ENCODE data around the gene CFAP54. TPM values are rescaled to one million over a fixed set of nuclear protein-coding genes. Genes with fewer than 3 reads are reported as not detected.

CFAP54 gene
- total and polyA plus RNA-seq, 2 experiments from 2014 or later, result 0.07 to 0.76 TPM

- peak overlapping the region; percentile 88; the same call in 1 of the 2 replicates for H2AFZ ChIP-seq
- Mint-ChIP-seq H3K27ac (no peak overlapping the region), H3K27me3 (ENCODE audit: insufficient read depth, low read depth, poor library complexity) (no peaks in the 10 kb centered on the region), H3K9me3 (no peaks in the 10 kb centered on the region), H3K4me3 (no peak overlapping the region), H3K36me3 (ENCODE audit: low read depth) (peaks cover 2% of the 10 kb centered on the region; the same call in 1 of the 3 replicates), H3K4me1 (peaks cover 9% of the 10 kb centered on the region; the same call in 2 of the 3 replicates)
- H3K27me3 ChIP-seq (ENCODE audit: insufficient read depth), result no peaks in the 10 kb centered on the region
- H3K4me3 ChIP-seq, result no peak overlapping the region
- DNase-seq (ENCODE audit: low spot score) (peak; percentile 21), ATAC-seq (no peak)
- H3K4me1 ChIP-seq (ENCODE audit: insufficient read depth), result no peaks in the 10 kb centered on the region
- no peaks in the 10 kb centered on the region for H3K36me3 ChIP-seq (ENCODE audit: insufficient read depth)
- no peaks in the 10 kb centered on the region for H3F3A ChIP-seq (replicated peaks; ENCODE audit: low read depth)
- no peak overlapping the region for H3K27ac ChIP-seq (ENCODE audit: low read depth)
- no peak overlapping the region for H3K4me2 ChIP-seq
- TF ChIP-seq ZNF462 (CRISPR knock-in tag; IDR thresholded peaks at IDR 0.05) (no peak), POLR2AphosphoS5 (IDR thresholded peaks at IDR 0.05; ENCODE audit: low read depth) (no peak), NANOG (IDR thresholded peaks at IDR 0.05; ENCODE audit: borderline replicate concordance) (no peak), STAT1 (IDR thresholded peaks at IDR 0.05; ENCODE audit: unreplicated experiment) (no peak), ZNF114 (CRISPR knock-in tag; IDR thresholded peaks at IDR 0.05) (no peak), EZH2phosphoT487 (IDR thresholded peaks at IDR 0.05; ENCODE audit: unreplicated experiment) (no peak), CREB1 (CRISPR knock-in tag; IDR thresholded peaks at IDR 0.05; ENCODE audit: low read depth) (no peak), EZH2 (IDR thresholded peaks at IDR 0.05; ENCODE audit: low read depth, unreplicated experiment) (no peak), CTCF (conservative IDR thresholded peaks at IDR 0.05; ENCODE audit: low read depth in 2 of 2) (no peak), JUNB (IDR thresholded peaks at IDR 0.05; ENCODE audit: unreplicated experiment) (no peak), ZNF331 (CRISPR knock-in tag; IDR thresholded peaks at IDR 0.05; ENCODE audit: low read depth) (no peak)
- TF ChIP-seq, protein P1, sequence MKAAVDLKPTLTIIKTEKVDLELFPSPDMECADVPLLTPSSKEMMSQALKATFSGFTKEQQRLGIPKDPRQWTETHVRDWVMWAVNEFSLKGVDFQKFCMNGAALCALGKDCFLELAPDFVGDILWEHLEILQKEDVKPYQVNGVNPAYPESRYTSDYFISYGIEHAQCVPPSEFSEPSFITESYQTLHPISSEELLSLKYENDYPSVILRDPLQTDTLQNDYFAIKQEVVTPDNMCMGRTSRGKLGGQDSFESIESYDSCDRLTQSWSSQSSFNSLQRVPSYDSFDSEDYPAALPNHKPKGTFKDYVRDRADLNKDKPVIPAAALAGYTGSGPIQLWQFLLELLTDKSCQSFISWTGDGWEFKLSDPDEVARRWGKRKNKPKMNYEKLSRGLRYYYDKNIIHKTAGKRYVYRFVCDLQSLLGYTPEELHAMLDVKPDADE (IDR thresholded peaks at IDR 0.05), result no peak
- TF ChIP-seq, protein P2, sequence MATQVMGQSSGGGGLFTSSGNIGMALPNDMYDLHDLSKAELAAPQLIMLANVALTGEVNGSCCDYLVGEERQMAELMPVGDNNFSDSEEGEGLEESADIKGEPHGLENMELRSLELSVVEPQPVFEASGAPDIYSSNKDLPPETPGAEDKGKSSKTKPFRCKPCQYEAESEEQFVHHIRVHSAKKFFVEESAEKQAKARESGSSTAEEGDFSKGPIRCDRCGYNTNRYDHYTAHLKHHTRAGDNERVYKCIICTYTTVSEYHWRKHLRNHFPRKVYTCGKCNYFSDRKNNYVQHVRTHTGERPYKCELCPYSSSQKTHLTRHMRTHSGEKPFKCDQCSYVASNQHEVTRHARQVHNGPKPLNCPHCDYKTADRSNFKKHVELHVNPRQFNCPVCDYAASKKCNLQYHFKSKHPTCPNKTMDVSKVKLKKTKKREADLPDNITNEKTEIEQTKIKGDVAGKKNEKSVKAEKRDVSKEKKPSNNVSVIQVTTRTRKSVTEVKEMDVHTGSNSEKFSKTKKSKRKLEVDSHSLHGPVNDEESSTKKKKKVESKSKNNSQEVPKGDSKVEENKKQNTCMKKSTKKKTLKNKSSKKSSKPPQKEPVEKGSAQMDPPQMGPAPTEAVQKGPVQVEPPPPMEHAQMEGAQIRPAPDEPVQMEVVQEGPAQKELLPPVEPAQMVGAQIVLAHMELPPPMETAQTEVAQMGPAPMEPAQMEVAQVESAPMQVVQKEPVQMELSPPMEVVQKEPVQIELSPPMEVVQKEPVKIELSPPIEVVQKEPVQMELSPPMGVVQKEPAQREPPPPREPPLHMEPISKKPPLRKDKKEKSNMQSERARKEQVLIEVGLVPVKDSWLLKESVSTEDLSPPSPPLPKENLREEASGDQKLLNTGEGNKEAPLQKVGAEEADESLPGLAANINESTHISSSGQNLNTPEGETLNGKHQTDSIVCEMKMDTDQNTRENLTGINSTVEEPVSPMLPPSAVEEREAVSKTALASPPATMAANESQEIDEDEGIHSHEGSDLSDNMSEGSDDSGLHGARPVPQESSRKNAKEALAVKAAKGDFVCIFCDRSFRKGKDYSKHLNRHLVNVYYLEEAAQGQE (IDR thresholded peaks at IDR 0.05; ENCODE audit: unreplicated experiment), result no peak
- no peaks in the 10 kb centered on the region for H3K79me2 ChIP-seq (replicated peaks; ENCODE audit: insufficient read depth)
- H3K9me2 ChIP-seq (ENCODE audit: insufficient read depth), result peaks cover 10% of the 10 kb centered on the region
- no peaks in the 10 kb centered on the region for H4K20me1 ChIP-seq (replicated peaks; ENCODE audit: insufficient read depth)
Measured at GRCh38 chr12:96502477-96502876, 13.1 kb downstream of the CFAP54 start.
